CD14-positive monocyte (primary cell): ENCODE data around the gene PCARE. TPM values are rescaled to one million over a fixed set of nuclear protein-coding genes. Genes with fewer than 3 reads are reported as not detected.

Experiments used
- DNase-seq, 3 donors: peaks; one replicate each; pipeline ENCODE4 v3.0.0-alpha.2; 2011 to 2022
- H2AFZ ChIP-seq: 2 replicates; pipeline ENCODE4 v1.6.0; 2012; ENCODE audit warnings: mild to moderate bottlenecking, low read depth, low read length, inconsistent platforms; ENCODE audit not compliant: insufficient read depth, poor library complexity, severe bottlenecking
- H3K27ac ChIP-seq, 2 donors: 1 replicate in 1 of 2; 2 replicates in 1 of 2; pipeline ENCODE4 v1.5.1; 2012 to 2013; ENCODE audit warnings: low read length in 2 of 2, control low read depth in 1 of 2, inconsistent platforms in 1 of 2, low read depth in 1 of 2, mild to moderate bottlenecking in 1 of 2
- H3K27me3 ChIP-seq, 2 donors: one replicate each; pipeline versions ENCODE4 v1.6.0 to v1.6.1; 2011 to 2013; ENCODE audit warnings: low read length in 2 of 2; ENCODE audit not compliant: control insufficient read depth in 2 of 2, insufficient read depth in 2 of 2
- H3K36me3 ChIP-seq, 2 donors: replicated peaks in 1 of 2; 1 replicate in 1 of 2; 2 replicates in 1 of 2; pipeline versions ENCODE4 v1.5.1 to v1.6.1; 2012 to 2013; ENCODE audit warnings: low read length in 2 of 2, control low read depth in 1 of 2, inconsistent platforms in 1 of 2, mild to moderate bottlenecking in 1 of 2; ENCODE audit not compliant: insufficient read depth in 2 of 2, control insufficient read depth in 1 of 2
- H3K4me1 ChIP-seq, 2 donors: 1 replicate in 1 of 2; 2 replicates in 1 of 2; pipeline versions ENCODE4 v1.5.1 to v1.6.1; 2012 to 2013; ENCODE audit warnings: low read length in 2 of 2, control low read depth in 1 of 2, inconsistent platforms in 1 of 2, mild to moderate bottlenecking in 1 of 2, moderate library complexity in 1 of 2; ENCODE audit not compliant: insufficient read depth in 2 of 2, control insufficient read depth in 1 of 2
- H3K4me2 ChIP-seq: replicated peaks from 2 replicates; pipeline ENCODE3; 2012; ENCODE audit warnings: low read length, moderate library complexity, mild to moderate bottlenecking; ENCODE audit not compliant: poor library complexity, severe bottlenecking; ENCODE audit errors: extremely low read depth
- H3K4me3 ChIP-seq, 3 experiments: fragments of 200-600 bp in 1 of 3; sonication (generic) in 1 of 3; replicated peaks in 1 of 3; 1 replicate in 2 of 3; 2 replicates in 1 of 3; pipeline ENCODE4 v1.5.1; 2011 to 2013; ENCODE audit warnings: low read length in 3 of 3, mild to moderate bottlenecking in 3 of 3, control low read depth in 2 of 3, low read depth in 2 of 3, inconsistent platforms in 1 of 3, moderate library complexity in 1 of 3
- H3K79me2 ChIP-seq: 2 replicates; pipeline ENCODE4 v1.6.0; 2012; ENCODE audit warnings: mild to moderate bottlenecking, control low read depth, inconsistent platforms, low read length, moderate library complexity; ENCODE audit not compliant: insufficient read depth
- H3K9ac ChIP-seq: 2 replicates; pipeline ENCODE4 v1.6.0; 2017; ENCODE audit warnings: low read length, mild to moderate bottlenecking; ENCODE audit not compliant: insufficient read depth, poor library complexity, severe bottlenecking
- H3K9me3 ChIP-seq, 2 donors: replicated peaks in 1 of 2; 1 replicate in 1 of 2; 2 replicates in 1 of 2; pipeline versions ENCODE4 v1.5.1 to v1.6.1; 2012 to 2013; ENCODE audit warnings: low read length in 2 of 2, control low read depth in 1 of 2; ENCODE audit not compliant: control insufficient read depth in 1 of 2, insufficient read depth in 1 of 2
- H4K20me1 ChIP-seq: 2 replicates; pipeline ENCODE4 v1.6.0; 2012; ENCODE audit warnings: mild to moderate bottlenecking, low read length, control low read depth, moderate library complexity; ENCODE audit not compliant: insufficient read depth
- H3K27ac Mint-ChIP-seq, 7 donors: one replicate each; pipeline ENCODE4 v1.8.0; 2020; ENCODE audit warnings: mild to moderate bottlenecking in 7 of 7, mixed read lengths in 7 of 7, moderate library complexity in 6 of 7, inconsistent platforms in 2 of 7
- H3K27me3 Mint-ChIP-seq, 3 donors: one replicate each; pipeline ENCODE4 v1.8.0; 2021 to 2022; ENCODE audit warnings: low read depth in 3 of 3, mild to moderate bottlenecking in 3 of 3, mixed read lengths in 3 of 3, moderate library complexity in 3 of 3, inconsistent platforms in 1 of 3
- H3K36me3 Mint-ChIP-seq, 2 donors: one replicate each; pipeline ENCODE4 v1.8.0; 2020; ENCODE audit warnings: mixed read lengths in 2 of 2, inconsistent platforms in 1 of 2, mild to moderate bottlenecking in 1 of 2
- H3K4me1 Mint-ChIP-seq: one replicate; pipeline ENCODE4 v1.8.0; 2020; ENCODE audit warnings: mild to moderate bottlenecking, mixed read lengths
- H3K4me3 Mint-ChIP-seq, 2 donors: one replicate each; pipeline ENCODE4 v1.8.0; 2020; ENCODE audit warnings: mild to moderate bottlenecking in 2 of 2, mixed read lengths in 2 of 2, moderate library complexity in 1 of 2
- H3K9me3 Mint-ChIP-seq, 7 donors: one replicate each; pipeline ENCODE4 v1.8.0; 2020 to 2022; ENCODE audit warnings: mixed read lengths in 7 of 7, mild to moderate bottlenecking in 6 of 7, moderate library complexity in 6 of 7, inconsistent platforms in 2 of 7
- WGBS: methylation state at CpG from one replicate; pipeline ENCODE4 v1.1.5; 2013; ENCODE audit warnings: missing lambda C conversion rate; ENCODE audit not compliant: insufficient coverage; 5-methylcytosine and 5-hydroxymethylcytosine counted together
- intact Hi-C, 2 donors: fragments of 100-400 bp; cut with micrococcal nuclease; formaldehyde crosslinking; loops; one replicate each; pipeline versions ENCODE4 v1.15.0 to v1.15.1; 2023
- polyA plus RNA-seq, 3 donors: library from polyadenylated mRNA; depleted of rRNA in 1 of 3; unstranded in 2 of 3; stranded (reverse) in 1 of 3; fragments of 300-500 nt in 2 of 3; fragments of >200 nt in 1 of 3; fragmentation: Illumina TruSeq in 2 of 3; gene quantifications; 1 replicate in 2 of 3; 2 replicates in 1 of 3; pipeline ENCODE4 v1.2.3, GENCODE V29; 2012 to 2021
- TF ChIP-seq, protein P1 (sequence below): fragments of 200-600 bp; IDR thresholded peaks from one replicate; pipeline ENCODE4 v1.8.0; 2022; ENCODE audit warnings: antibody characterized with exemption, mild to moderate bottlenecking

Gene PCARE
- polyA plus RNA-seq, 3 donors = not detected

DNA sequence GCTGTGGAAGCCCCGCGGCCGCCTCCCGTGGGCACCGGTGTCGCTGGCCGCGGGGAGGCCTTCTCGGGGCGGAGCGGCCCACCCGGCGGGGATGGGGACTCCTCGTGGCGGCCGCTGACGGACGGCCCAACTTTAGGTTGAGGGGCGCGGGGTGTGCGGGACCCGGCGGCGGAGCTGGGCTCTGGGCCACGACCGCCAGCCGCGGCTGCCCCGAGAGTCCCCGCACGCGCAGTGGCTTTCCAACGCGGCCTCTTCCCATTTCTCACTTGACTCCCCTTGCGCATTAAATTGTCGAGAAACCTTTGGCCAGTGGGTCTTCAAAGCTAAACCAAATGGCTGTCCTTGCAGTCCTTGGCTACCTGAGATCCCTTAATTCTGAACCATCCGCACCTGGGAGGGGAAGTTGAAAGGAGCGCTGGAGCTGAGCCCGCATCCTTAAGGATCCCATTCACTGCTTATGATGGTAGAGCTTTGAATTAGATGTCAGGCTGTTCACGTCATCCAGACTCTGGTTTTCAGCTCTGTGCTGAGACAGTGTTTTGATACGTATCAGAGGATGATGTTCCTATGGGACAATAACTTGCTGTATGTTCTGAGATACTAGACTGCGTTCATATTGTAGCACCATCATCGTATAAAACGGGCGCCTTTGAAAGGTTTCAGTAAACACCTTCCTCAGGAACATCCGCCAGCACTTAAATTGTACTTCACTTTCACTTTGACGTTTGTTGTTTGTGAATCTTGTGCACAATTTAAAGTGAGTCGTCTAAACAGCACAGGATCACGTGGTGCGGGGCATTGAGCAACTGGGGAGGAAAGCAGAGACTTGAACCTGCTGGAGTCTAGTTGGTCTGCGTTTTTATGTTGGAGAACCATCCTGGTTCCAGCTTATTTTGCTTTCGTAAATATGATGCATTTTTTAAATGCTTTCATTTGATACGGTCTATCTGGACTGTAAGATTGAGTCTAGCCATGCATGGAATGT, 41.8 kb upstream of the PCARE start:
- Histone ChIP-seq H3K27ac (peak overlapping the region; percentile 91), H3K4me2 (peak overlapping the region; percentile 94), H3K4me3 (peak overlapping the region; percentile 65 to 90 (median 74)), H3K79me2 (peaks cover 9% of the 10 kb centered on the region), H3K36me3 (no peaks in the 10 kb centered on the region), H3K27me3 (no peaks in the 10 kb centered on the region), H3K9ac (peak overlapping the region; percentile 81), H4K20me1 (peaks cover 26% of the 10 kb centered on the region), H3K4me1 (peaks cover 31 to 46% of the 10 kb centered on the region in 2 donors), H3K9me3 (no peaks in the 10 kb centered on the region), H2AFZ (peak overlapping the region; percentile 81)
- peaks cover 44% of the 10 kb centered on the region for H3K4me1 Mint-ChIP-seq
- H3K36me3 Mint-ChIP-seq = peaks cover 2 to 5% of the 10 kb centered on the region in 2 donors
- under 1% methylated on average over 44 of the region's 53 CpGs for WGBS
- TF ChIP-seq, protein P1, sequence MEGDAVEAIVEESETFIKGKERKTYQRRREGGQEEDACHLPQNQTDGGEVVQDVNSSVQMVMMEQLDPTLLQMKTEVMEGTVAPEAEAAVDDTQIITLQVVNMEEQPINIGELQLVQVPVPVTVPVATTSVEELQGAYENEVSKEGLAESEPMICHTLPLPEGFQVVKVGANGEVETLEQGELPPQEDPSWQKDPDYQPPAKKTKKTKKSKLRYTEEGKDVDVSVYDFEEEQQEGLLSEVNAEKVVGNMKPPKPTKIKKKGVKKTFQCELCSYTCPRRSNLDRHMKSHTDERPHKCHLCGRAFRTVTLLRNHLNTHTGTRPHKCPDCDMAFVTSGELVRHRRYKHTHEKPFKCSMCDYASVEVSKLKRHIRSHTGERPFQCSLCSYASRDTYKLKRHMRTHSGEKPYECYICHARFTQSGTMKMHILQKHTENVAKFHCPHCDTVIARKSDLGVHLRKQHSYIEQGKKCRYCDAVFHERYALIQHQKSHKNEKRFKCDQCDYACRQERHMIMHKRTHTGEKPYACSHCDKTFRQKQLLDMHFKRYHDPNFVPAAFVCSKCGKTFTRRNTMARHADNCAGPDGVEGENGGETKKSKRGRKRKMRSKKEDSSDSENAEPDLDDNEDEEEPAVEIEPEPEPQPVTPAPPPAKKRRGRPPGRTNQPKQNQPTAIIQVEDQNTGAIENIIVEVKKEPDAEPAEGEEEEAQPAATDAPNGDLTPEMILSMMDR = no peak
- H3K27ac Mint-ChIP-seq = peak overlapping the region; percentile 94 to 97 (median 96)
- H3K4me3 Mint-ChIP-seq = peak overlapping the region; percentile 88 to 91
- no peaks in the 10 kb centered on the region for H3K9me3 Mint-ChIP-seq
- intact Hi-C loops = loop anchor here in 1 of 2 donors (10.0 kb wide), 2 partner anchors 101 to 161 kb away; no protein-coding TSS in a partner anchor
- DNase-seq = peak; percentile 80 to 85 (median 82)
- peaks cover 0 to 11% (median 0%) of the 10 kb centered on the region in 3 donors for H3K27me3 Mint-ChIP-seq

DNA sequence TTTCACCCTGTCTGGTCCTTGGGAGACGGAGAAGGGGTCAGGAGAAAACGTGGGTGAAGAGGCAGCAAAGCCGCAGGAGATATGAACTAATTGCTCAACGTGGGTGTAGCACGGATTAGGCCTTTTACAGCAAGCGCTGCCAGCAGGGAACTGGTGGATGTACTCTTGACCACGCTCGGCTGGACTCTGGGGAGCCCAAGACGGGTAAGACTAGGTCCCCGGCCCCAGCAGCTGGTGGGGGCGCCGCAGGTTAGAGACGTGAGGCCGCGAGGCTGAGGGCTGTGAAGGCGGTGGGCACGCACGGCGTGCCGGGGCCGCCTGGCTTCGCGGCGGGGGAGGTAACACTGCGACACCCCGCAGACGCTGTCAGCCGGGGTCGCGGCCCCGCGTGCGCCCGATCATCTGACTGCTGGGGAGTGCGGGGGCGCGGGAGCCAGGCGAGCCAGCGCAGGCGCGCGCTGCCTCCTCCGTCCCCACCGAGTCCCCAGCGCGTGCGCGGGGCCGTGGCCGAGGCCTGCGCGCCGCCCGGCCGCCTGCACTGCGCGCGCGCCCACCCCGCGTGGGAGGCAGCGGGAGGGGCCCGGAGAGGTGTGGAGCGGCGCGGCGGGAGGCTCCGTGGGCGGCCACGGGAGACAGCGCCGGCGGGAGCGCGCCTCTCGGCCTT, 40.8 kb upstream of the PCARE start, which contains the start of gene CLIP4:
CLIP4 (plus strand) TSS at position 470 of the 664 bp plus-strand sequence. CDS start 5,974 bp downstream, outside the sequence.
- Histone ChIP-seq H3K4me2 (peak within 1 kb of the TSS; percentile 94), H3K27ac (peak within 1 kb of the TSS; percentile 91 to 95), H3K79me2 (peaks cover 9% of the 10 kb centered on the region), H3K4me1 (peaks cover 31 to 46% of the 10 kb centered on the region in 2 donors), H3K27me3 (no peaks in the 10 kb centered on the region), H3K36me3 (no peaks in the 10 kb centered on the region), H3K4me3 (peak within 1 kb of the TSS; percentile 65 to 90 (median 74)), H3K9ac (peak within 1 kb of the TSS; percentile 81), H3K9me3 (no peaks in the 10 kb centered on the region), H2AFZ (peak within 1 kb of the TSS; percentile 81), H4K20me1 (peaks cover 16% of the 10 kb centered on the region)
- intact Hi-C loops = loop anchor here in 1 of 2 donors (10.0 kb wide), 2 partner anchors 100 to 160 kb away; no protein-coding TSS in a partner anchor
- H3K27me3 Mint-ChIP-seq = peaks cover 0 to 11% (median 0%) of the 10 kb centered on the region in 3 donors
- DNase-seq = peak; percentile 42 to 49 (median 43)
- H3K36me3 Mint-ChIP-seq = peaks cover 2 to 5% of the 10 kb centered on the region in 2 donors
- H3K4me1 Mint-ChIP-seq = peaks cover 44% of the 10 kb centered on the region
- TF ChIP-seq, protein P1 = no peak
- no peaks in the 10 kb centered on the region for H3K9me3 Mint-ChIP-seq
- under 1% methylated on average over 76 of the region's 76 CpGs for WGBS
- peak within 1 kb of the TSS; percentile 96 to 99 (median 99) for H3K27ac Mint-ChIP-seq
- peak within 1 kb of the TSS; percentile 88 to 91 for H3K4me3 Mint-ChIP-seq
